Fibroblast of mammary gland (primary cell): ENCODE results near the gene DOCK11.
A peak's percentile ranks its signal among the peaks of the same experiment; 100 is the strongest.

Experiments used
- DNase-seq: peaks from one replicate; pipeline ENCODE4 v3.0.0-alpha.2; 2010; ENCODE audit warnings: low read depth
- H3K4me3 ChIP-seq: 2 replicates; pipeline ENCODE4 v1.5.1; 2011; ENCODE audit warnings: low read depth, mild to moderate bottlenecking, low read length, moderate library complexity; ENCODE audit not compliant: control insufficient read depth
- CTCF ChIP-seq: conservative IDR thresholded peaks from 2 replicates; pipeline ENCODE4 v1.5.1; 2011; ENCODE audit warnings: low read depth, low read length, inconsistent platforms; ENCODE audit not compliant: control insufficient read depth, insufficient read depth

The DOCK11 gene

GRCh38 chrX:118632862-118633261 lies 137.2 kb downstream of the DOCK11 start:
- DNase-seq, result no peak
- no peak overlapping the region for H3K4me3 ChIP-seq
- TF ChIP-seq CTCF, result no peak

GRCh38 chrX:118633530-118633929 lies 137.9 kb downstream of the DOCK11 start:
- TF ChIP-seq CTCF, result no peak
- DNase-seq, result no peak
- H3K4me3 ChIP-seq, result no peak overlapping the region

- DNase-seq, result no peak
- TF ChIP-seq CTCF, result no peak
- H3K4me3 ChIP-seq, result no peak overlapping the region
Observed at GRCh38 chrX:118634336-118634735, 138.7 kb downstream of the DOCK11 start.

GRCh38 chrX:118637997-118638396 lies 142.4 kb downstream of the DOCK11 start:
- H3K4me3 ChIP-seq, result no peak overlapping the region
- DNase-seq, result no peak
- TF ChIP-seq CTCF, result peak; percentile 18

- TF ChIP-seq CTCF, result peak; percentile 37
- peak; percentile 44 for DNase-seq
- no peak overlapping the region for H3K4me3 ChIP-seq
Observed at GRCh38 chrX:118644378-118644777, 148.8 kb downstream of the DOCK11 start.

GRCh38 chrX:118652717-118653116 lies 157.1 kb downstream of the DOCK11 start:
- no peak for TF ChIP-seq CTCF
- DNase-seq, result peak; percentile 83
- no peak overlapping the region for H3K4me3 ChIP-seq

- TF ChIP-seq CTCF, result no peak
- H3K4me3 ChIP-seq, result no peak overlapping the region
- no peak for DNase-seq
Observed at GRCh38 chrX:118654331-118654730, 158.7 kb downstream of the DOCK11 start.
